Measurements from ENCODE around the gene PCDH1.

The PCDH1 gene

GRCh38 chr5:141853895-141854626 is 24.1 kb downstream of the PCDH1 start:
- DNase-seq (ENCODE audit: low spot score) = peak; percentile 68

DNA sequence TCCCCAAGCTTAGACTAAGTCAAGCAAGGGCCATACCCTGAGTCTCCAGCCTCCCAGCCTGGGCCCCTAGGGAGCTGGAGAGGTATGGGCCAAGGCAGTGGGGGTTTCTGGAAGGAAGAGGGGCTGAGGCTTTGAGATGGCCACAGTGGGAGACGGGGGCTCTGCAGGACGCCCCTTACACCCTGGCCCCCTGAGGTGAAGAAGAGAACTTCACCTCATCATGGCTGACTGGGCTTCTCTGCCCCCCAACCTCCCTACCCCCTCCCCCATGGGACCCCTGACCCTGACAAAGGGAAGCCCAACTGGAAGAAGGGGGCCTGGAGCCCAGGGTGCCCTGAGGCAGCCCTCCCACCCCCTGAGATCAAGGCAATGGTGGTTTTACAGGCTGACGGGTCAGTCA is 25.8 kb downstream of the PCDH1 start:
- DNase-seq (ENCODE audit: low spot score) = no peak

GRCh38 chr5:141851195-141851874 is 26.9 kb downstream of the PCDH1 start:
- no peak for DNase-seq (ENCODE audit: low spot score)

- peak; percentile 40 for DNase-seq (ENCODE audit: low spot score)
These were observed 27.4 kb downstream of the PCDH1 start for GRCh38 chr5:141850786-141851185.

DNA sequence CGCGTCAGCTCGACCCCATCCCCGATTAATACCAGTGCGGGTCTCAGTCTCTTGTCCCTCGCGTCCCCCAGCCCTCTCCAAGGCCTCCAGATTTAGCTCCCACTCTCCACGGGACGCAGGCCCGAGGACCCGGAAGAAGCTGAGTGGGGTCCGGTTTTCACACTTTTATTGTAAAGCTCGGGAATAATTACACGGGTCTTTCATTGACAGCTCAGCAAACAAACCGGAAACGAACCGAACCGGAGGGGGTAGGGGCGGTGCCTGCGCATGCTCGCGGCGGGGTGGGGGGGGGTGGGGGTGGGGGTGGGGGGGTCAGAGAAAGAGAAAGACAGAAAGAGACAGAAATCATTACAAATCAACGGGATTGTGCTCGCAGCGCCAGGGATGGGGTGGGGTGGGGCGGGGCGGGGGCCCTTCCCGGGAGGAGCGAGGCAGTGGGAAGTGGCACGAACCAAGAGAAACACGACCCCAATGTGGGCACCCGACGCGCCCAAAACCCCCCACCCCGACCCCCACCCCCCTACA is 27.9 kb downstream of the PCDH1 start:
- peak; percentile 71 for DNase-seq (ENCODE audit: low spot score)

DNA sequence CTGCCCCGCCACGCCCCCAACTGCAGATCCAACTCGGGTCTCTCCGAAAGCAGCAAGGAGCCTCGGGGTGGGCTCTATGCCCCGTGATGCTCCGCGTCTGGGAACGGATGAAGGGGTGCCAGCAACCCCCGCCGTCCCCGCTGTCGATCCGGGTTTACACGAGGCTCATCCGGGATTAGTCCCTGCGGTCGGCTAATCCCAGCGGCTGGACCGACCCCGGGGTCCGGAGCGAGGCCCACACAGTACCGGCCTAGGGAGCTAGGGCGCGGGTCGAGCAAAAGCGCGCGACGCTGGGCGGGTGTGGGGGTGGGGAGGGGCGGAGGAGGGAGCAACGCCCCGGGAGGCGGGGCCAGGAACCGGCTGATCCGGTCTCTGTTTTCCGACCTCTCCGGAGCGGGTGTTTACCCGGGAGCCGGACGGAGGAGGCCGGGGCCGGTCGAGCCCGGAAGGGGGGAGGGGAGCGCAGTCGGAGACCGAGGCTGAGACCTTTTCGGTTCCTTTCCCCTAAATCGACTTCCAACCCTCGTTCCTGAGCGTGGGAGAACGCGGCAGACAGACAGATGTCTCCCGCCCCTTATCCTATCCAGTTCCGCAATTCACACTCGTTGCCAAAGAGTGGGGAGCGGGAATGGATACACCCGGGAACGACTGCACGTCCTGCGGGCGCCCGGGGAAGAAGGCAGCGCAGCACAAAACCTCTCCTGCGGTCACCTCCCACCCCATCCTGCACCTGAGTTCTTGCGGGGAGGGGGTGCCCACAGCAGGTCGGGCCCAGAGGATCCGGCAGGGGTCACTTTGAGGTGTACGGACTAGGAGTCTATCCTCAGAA is 28.6 kb downstream of the PCDH1 start:
- peak; percentile 94 for DNase-seq (ENCODE audit: low spot score)

- peak; percentile 80 for DNase-seq (ENCODE audit: low spot score)
These were observed 29.3 kb downstream of the PCDH1 start for GRCh38 chr5:141848744-141849414.

DNA sequence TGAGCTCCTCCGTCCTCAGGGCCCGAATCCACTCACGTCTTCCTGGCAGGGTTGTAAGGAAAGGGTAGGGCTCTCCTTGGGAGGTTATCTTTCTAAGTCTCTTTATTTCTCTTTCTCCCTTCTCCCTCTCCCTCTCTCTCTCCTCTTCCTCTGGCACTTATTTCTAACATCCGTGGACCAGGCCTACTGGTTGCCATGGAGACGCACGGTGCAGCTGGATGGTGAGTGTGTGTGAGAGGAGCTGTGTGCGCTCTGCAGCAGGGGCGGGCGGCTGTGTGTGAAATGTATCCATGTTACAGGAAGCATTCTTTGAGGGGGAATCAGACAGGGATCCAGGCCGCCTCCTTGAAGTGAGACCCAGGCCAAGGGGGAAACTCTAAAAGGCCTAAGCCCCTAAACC is 32.2 kb downstream of the PCDH1 start:
- DNase-seq (ENCODE audit: low spot score) = no peak

DNA sequence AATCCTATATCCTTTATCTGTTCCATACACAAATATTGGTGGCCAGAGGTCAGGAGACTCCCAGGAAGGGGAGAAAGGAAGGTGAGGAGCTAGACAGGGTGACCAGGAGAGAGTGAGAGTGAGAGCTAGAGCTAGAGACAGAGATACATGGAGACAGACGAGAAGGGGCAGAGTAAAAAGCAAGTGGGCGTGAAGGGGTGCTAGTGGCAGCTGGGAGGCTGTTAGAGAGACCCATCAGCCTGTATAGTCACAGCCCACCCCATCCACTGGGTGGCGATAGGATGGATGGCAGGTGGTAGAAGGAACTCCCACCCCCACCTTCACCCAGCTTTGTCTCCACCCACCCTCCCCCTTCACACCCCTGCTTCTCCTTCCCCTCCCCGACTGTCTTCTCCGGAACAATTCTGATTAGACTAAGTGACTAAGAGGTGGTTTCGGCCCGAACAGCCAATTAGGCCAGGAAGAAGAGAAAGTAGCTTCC is 32.8 kb downstream of the PCDH1 start:
- peak; percentile 58 for DNase-seq (ENCODE audit: low spot score)

- DNase-seq (ENCODE audit: low spot score) = no peak
These were observed 33.7 kb downstream of the PCDH1 start for GRCh38 chr5:141844414-141845097.

DNA sequence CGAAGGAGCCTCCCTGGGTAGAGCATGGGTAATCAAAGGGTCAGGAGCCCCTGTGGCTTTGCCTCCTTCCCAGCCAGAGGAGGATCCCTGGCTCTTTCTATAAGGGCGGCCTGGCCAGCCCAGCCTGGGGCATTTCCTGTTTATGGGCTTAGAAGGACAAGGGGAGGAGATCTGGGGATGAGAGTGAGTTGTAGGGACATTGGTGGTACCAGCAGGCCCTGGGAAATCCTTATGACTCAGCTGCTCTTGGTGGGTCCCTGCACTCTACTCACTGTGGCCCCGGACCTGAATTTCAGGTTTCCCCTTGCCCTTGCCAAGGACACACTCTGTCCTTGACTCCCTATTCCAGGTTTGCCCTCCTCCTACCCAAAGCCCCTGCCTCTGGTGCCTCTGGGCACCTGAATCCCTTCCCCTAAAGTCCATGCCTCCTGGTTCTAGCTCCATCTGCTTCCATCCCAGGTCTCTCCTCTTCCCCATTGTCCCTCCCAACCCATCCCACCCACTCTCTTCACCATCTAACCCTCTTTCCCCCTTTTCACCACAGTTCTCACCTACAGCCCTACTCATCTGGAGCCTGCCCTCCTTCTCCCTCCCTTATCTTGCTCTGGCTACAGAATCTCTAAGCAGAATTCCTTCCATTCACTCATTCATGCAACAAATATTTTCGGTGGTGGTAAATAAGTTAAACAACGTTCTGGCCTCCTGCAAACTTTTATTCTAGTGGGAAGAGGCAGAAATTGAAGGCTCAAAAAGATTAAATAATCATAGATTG is 34.9 kb downstream of the PCDH1 start:
- DNase-seq (ENCODE audit: low spot score) = no peak

GRCh38 chr5:141841378-141842180 is 36.6 kb downstream of the PCDH1 start:
- no peak for DNase-seq (ENCODE audit: low spot score)

DNA sequence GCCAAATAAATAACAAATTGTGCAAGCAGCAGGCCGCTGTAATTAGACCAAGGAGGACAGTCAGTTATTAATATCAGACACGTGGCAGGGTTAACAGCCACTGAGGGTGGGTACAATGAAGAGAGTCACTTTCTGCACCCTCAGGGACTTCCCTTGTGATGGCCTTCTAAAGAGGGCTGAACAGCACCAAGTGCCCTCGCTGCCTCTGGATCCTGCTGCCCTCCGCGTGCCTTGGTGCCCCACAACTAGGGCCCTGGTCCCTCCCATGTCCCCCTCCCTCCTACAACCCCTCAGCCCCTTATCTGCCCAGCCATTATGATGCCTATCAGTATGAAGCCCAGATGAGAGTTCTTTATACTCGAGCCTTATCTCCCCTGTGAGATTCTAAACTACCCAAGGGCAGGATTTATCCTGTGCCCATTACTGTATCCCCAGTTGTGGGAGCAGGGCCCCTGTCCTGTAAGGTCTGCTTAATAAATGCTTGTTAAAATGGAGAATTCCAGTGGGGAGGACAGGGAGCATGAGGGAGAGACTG is 37.3 kb downstream of the PCDH1 start:
- DNase-seq (ENCODE audit: low spot score) = no peak

GRCh38 chr5:141840280-141840812 is 37.9 kb downstream of the PCDH1 start:
- DNase-seq (ENCODE audit: low spot score) = no peak

DNA sequence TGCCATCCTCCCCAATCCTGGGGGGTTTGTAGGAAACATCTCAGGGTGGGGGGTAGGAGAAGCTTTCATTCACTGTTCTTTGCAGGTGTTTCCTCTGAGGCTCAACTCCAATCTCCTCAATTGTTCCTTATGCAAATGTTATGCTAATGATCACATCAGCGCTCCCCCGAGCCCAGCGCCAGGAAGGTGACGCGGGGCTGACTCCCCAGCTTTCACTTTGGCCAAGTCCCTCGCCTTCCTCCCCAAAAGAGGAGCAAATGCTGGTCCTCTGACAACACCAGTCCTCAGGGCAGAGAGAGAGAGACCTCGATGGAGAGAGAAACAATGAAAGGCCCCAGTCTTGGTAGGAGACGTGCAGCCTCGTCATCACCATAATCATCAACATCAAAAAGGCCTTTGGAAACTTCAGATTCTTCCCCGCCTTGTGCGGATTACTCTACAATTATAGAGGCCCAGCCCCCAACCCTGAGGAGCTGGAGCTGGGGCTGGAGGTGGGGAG is 39.1 kb downstream of the PCDH1 start:
- DNase-seq (ENCODE audit: low spot score) = peak; percentile 41

DNA sequence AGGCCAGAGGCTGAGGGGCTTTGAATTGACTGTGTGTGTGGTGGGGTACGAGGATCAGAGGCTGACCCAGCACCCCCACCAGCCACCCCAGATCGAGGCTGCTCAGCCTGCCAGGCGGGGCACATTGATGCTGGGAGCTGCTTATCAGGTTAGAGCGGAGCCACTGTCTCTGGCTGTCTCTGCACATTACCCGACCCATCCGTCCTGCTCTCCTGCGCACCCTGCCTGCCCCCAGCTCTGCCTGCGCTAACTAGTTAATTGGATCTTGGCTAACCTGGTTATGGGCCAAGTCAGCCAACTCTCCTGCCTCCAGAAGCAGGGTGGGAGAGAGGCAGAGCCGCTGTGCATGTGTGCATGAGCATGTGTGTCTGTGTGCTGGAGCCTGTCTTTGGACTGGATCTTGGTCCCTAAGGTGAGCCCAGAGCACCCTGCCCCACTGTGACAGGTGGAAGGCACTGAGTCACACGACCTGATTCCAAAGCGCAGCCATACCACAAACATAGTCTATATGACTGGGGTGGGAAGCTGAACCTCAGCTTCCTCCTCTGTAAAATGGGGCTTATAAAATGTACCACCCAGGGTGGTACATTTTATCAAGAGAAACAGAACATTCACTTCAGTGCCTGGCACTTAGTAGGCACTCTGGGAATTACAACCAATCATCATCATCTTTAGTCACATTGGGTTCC is 39.7 kb downstream of the PCDH1 start:
- DNase-seq (ENCODE audit: low spot score) = no peak

GRCh38 chr5:141835928-141836670 is 42.1 kb downstream of the PCDH1 start:
- no peak for DNase-seq (ENCODE audit: low spot score)

DNA sequence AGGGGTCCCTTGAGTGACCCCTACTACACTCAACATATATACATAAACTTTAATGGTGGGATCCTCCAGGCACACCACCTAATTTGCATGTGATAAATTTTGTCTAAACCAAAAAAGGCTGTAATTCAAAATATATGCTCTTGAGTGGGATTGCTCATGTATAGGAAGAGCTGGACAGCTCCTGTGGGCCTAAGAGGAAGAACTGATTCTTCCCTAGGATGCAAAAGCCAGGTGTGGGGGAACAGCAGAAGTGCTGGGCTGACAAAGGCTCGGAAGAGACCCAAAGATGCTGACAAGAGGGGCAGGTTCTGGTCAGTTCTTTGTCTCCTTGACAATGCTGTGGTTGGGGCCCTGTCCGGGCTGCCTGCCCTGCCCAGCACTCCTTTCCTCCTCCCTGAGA is 43.9 kb downstream of the PCDH1 start:
- no peak for DNase-seq (ENCODE audit: low spot score)
